HepG2 (cell line): Measurements from ENCODE around the gene PLBD2. TPM values are rescaled to one million over a fixed set of nuclear protein-coding genes. Genes with fewer than 3 reads are reported as not detected.

Experiments
- ATAC-seq: fragments of 200-7000 bp; cut with Tn5 transposase; 3 replicates; pipeline ENCODE4 v1.9.1; 2020; ENCODE audit warnings: mild to moderate bottlenecking, moderate library complexity
- BruUV-seq: library from RNA; stranded (reverse); fragments of 400-500 nt; replicated peaks from 2 replicates; lab custom pipeline; 2021; lab: Mats Ljungman, UMichigan
- CTCF ChIA-PET: fragments of 300-600 bp; formaldehyde crosslinking; extraction: SDS; loops from one replicate; lab custom pipeline; 2021; ENCODE audit warnings: low total read pairs, inconsistent platforms, low intra/inter-chr PET ratio; lab: Yijun Ruan, JAX
- POLR2A ChIA-PET: fragments of 350-600 bp; sonication (Branson Sonifier 250); formaldehyde crosslinking; loops from one replicate; lab custom pipeline; 2020; ENCODE audit warnings: antibody characterized with exemption, inconsistent platforms; lab: Yijun Ruan, JAX
- DNase-seq: peaks from one replicate; pipeline ENCODE4 v3.0.0-alpha.2; 2015; ENCODE audit warnings: low spot score
- FAIRE-seq: peaks from 3 replicates; lab custom pipeline; 2011; peaks lifted over from hg19 to GRCh38; lab: Jason Lieb, UNC
- H2AFZ ChIP-seq: one replicate; pipeline ENCODE4 v1.6.1; 2011; ENCODE audit warnings: low read length, inconsistent platforms
- H3K27ac ChIP-seq: fragments of 300-600 bp; 3 replicates; pipeline ENCODE4 v1.8.0; 2011; ENCODE audit warnings: mixed run types, mild to moderate bottlenecking, mixed read lengths, low read length, inconsistent platforms; ENCODE audit not compliant: insufficient read depth; ENCODE audit errors: extremely low read length
- H3K27me3 ChIP-seq, 2 experiments: fragments of 200-600 bp in 1 of 2; 2 replicates in 1 of 2; 3 replicates in 1 of 2; pipeline versions ENCODE4 v1.6.0 to v1.8.0; 2011; ENCODE audit warnings: low read length in 2 of 2, mild to moderate bottlenecking in 2 of 2, moderate library complexity in 2 of 2, inconsistent platforms in 1 of 2; ENCODE audit not compliant: insufficient read depth in 2 of 2, control insufficient read depth in 1 of 2
- H3K36me3 ChIP-seq, 2 experiments: fragments of 200-600 bp in 1 of 2; replicated peaks in 1 of 2; 2 replicates in 1 of 2; 3 replicates in 1 of 2; pipeline versions ENCODE4 v1.5.1 to v1.8.0; 2011; ENCODE audit warnings: low read length in 2 of 2, inconsistent platforms in 1 of 2; ENCODE audit not compliant: insufficient read depth in 2 of 2, control insufficient read depth in 1 of 2
- H3K4me1 ChIP-seq: 2 replicates; pipeline ENCODE4 v1.5.1; 2012; ENCODE audit warnings: low read length, inconsistent platforms; ENCODE audit not compliant: insufficient read depth
- H3K4me2 ChIP-seq: 2 replicates; pipeline ENCODE4 v1.6.0; 2011; ENCODE audit warnings: low read depth, low read length, inconsistent platforms
- H3K4me3 ChIP-seq, 3 experiments: fragments of 200-600 bp in 1 of 3; sonication (generic), shearing (Covaris generic) in 1 of 3; replicated peaks in 1 of 3; 2 replicates each; pipeline ENCODE4 v1.5.1; 2011 to 2016; ENCODE audit warnings: low read length in 3 of 3, inconsistent platforms in 2 of 3, low read depth in 2 of 3, mild to moderate bottlenecking in 2 of 3, control low read depth in 1 of 3, mixed read lengths in 1 of 3; ENCODE audit not compliant: insufficient read depth in 1 of 3
- H3K79me2 ChIP-seq: one replicate; pipeline ENCODE4 v1.6.1; 2011; ENCODE audit warnings: low read length, inconsistent platforms; ENCODE audit not compliant: insufficient read depth
- H3K9ac ChIP-seq: 2 replicates; pipeline ENCODE4 v1.6.0; 2011; ENCODE audit warnings: mild to moderate bottlenecking, low read depth, low read length, inconsistent platforms; ENCODE audit not compliant: insufficient read depth
- H3K9me3 ChIP-seq: 2 replicates; pipeline ENCODE4 v1.5.1; 2012; ENCODE audit warnings: mild to moderate bottlenecking, low read length
- H4K20me1 ChIP-seq: 2 replicates; pipeline ENCODE4 v1.6.0; 2011; ENCODE audit warnings: inconsistent platforms, mild to moderate bottlenecking, low read length, moderate library complexity; ENCODE audit not compliant: insufficient read depth
- CEBPG ChIP-seq: IDR thresholded peaks from 2 replicates; pipeline ENCODE4 v1.6.1; 2016
- FOSL2 ChIP-seq: sonication (generic); formaldehyde crosslinking; IDR thresholded peaks from 2 replicates; pipeline ENCODE4 v1.4.0; 2020; ENCODE audit warnings: missing genetic modification reagents
- ISX ChIP-seq: sonication (generic); formaldehyde crosslinking; conservative IDR thresholded peaks from 2 replicates; pipeline ENCODE4 v1.5.0; 2020; ENCODE audit warnings: missing genetic modification reagents
- KLF9 ChIP-seq: IDR thresholded peaks from 2 replicates; pipeline ENCODE4 v1.6.1; 2016; ENCODE audit warnings: low read depth
- RAD21 ChIP-seq: fragments of 450-650 bp; formaldehyde crosslinking; IDR thresholded peaks from 2 replicates; pipeline ENCODE4 v1.5.0; 2020; ENCODE audit warnings: mild to moderate bottlenecking
- SMYD3 ChIP-seq: sonication (generic); formaldehyde crosslinking; IDR thresholded peaks from 2 replicates; pipeline ENCODE4 v1.8.1; 2023; ENCODE audit warnings: mild to moderate bottlenecking, missing genetic modification reagents
- ZNF263 ChIP-seq: sonication (generic); formaldehyde crosslinking; IDR thresholded peaks from 2 replicates; pipeline ENCODE4 v1.4.0; 2020; ENCODE audit warnings: missing genetic modification reagents
- ZNF672 ChIP-seq: sonication (generic); formaldehyde crosslinking; IDR thresholded peaks from 2 replicates; pipeline ENCODE4 v1.8.1; 2022; ENCODE audit warnings: missing genetic modification reagents
- ZSCAN30 ChIP-seq: sonication (generic); formaldehyde crosslinking; IDR thresholded peaks from 2 replicates; pipeline ENCODE4 v1.5.0; 2020; ENCODE audit warnings: mild to moderate bottlenecking, missing genetic modification reagents
- WGBS: methylation state at CpG from one replicate; pipeline ENCODE4 v1.1.6; 2017; ENCODE audit warnings: low lambda C conversion rate; 5-methylcytosine and 5-hydroxymethylcytosine counted together
- in situ Hi-C: cut with HindIII; loops from 2 replicates; pipeline ENCODE4 v1.10.0; 2017; ENCODE audit warnings: low pct_unique_long_range_greater_than_20kb; ENCODE audit not compliant: extremely low pct_ligation_motif_present
- intact Hi-C: fragments of 100-400 bp; cut with micrococcal nuclease; formaldehyde crosslinking; loops from one replicate; pipeline ENCODE4 v1.10.0; 2022; ENCODE audit not compliant: unreplicated experiment
- polyA plus RNA-seq, 8 experiments: library from polyadenylated mRNA; depleted of rRNA in 3 of 8; stranded (reverse) in 7 of 8; unstranded in 1 of 8; fragments of >200 nt; fragmentation: Illumina TruSeq in 4 of 8; extraction: Trizol in 4 of 8; gene quantifications; 2 replicates each; pipeline versions ENCODE4 v1.2.1 to v1.2.3, GENCODE V29; 2011 to 2016; ENCODE audit warnings: low read depth in 4 of 8, missing spikeins in 1 of 8, mixed read lengths in 1 of 8; ENCODE audit not compliant: insufficient read depth in 1 of 8
- total RNA-seq, 5 experiments: library from RNA; depleted of rRNA; stranded (reverse); fragments of >200 nt; fragmentation: Illumina TruSeq; extraction: Trizol; gene quantifications; 2 replicates each; pipeline ENCODE4 v1.2.3, GENCODE V29; 2016; ENCODE audit warnings: low read depth in 1 of 5
- TF ChIP-seq, protein P1 (sequence below): sonication (generic); formaldehyde crosslinking; IDR thresholded peaks from 2 replicates; pipeline ENCODE4 v1.4.0; 2020; ENCODE audit warnings: low read depth, mild to moderate bottlenecking, missing genetic modification reagents

The PLBD2 gene
- total and polyA plus RNA-seq, 2 of the 13 experiments (the other 11 are each of a cell fraction or from before 2014, with no cell fraction given): 6.7 to 8.5 TPM

GRCh38 chr12:113422886-113423669 is 64.7 kb downstream of the PLBD2 start:
- ATAC-seq (no peak), DNase-seq (no peak), FAIRE-seq (no peak)
- Histone ChIP-seq H3K27me3 (no peaks in the 10 kb centered on the region), H3K9me3 (no peaks in the 10 kb centered on the region), H3K4me2 (peak overlapping the region; percentile 92), H4K20me1 (no peaks in the 10 kb centered on the region), H3K4me3 (peak overlapping the region; percentile 64 to 77 (median 65); a peak in 5 of 6 replicates), H3K27ac (no peak overlapping the region), H3K9ac (peak overlapping the region; percentile 58), H2AFZ (no peak overlapping the region), H3K4me1 (peaks cover 45% of the 10 kb centered on the region), H3K36me3 (no peaks in the 10 kb centered on the region), H3K79me2 (no peaks in the 10 kb centered on the region)
- intact Hi-C loops: loop anchor here (10.0 kb wide), 1 partner anchor 228 kb away; no protein-coding TSS in a partner anchor
- TF ChIP-seq, protein P1, sequence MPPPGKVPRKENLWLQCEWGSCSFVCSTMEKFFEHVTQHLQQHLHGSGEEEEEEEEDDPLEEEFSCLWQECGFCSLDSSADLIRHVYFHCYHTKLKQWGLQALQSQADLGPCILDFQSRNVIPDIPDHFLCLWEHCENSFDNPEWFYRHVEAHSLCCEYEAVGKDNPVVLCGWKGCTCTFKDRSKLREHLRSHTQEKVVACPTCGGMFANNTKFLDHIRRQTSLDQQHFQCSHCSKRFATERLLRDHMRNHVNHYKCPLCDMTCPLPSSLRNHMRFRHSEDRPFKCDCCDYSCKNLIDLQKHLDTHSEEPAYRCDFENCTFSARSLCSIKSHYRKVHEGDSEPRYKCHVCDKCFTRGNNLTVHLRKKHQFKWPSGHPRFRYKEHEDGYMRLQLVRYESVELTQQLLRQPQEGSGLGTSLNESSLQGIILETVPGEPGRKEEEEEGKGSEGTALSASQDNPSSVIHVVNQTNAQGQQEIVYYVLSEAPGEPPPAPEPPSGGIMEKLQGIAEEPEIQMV (CRISPR knock-in tag): no peak
- TF ChIP-seq SMYD3 (CRISPR knock-in tag) (no peak), ISX (CRISPR knock-in tag) (no peak), RAD21 (CRISPR knock-in tag) (no peak), KLF9 (no peak), ZSCAN30 (peak; percentile 98), ZNF672 (no peak), CEBPG (no peak), ZNF263 (0 out of 2 replicates have a peak, but pooled peaks have one; percentile 1), FOSL2 (CRISPR knock-in tag) (peak; percentile 9; the same call in 1 of the 2 replicates)
- in situ Hi-C loops: no loop called here
- 63% methylated on average over 5 of the region's 6 CpGs for WGBS
- CTCF ChIA-PET: no interaction called here
- POLR2A ChIA-PET: no interaction called here
- BruUV-seq: no TSS peak
